B cell (primary cell): ENCODE measurements around the gene GPR37. TPM values are rescaled to one million over a fixed set of nuclear protein-coding genes. Genes with fewer than 3 reads are reported as not detected.

Source experiments
- ATAC-seq: fragments of 200-7000 bp; cut with Tn5 transposase; one replicate; pipeline ENCODE4 v1.10.0; 2021; ENCODE audit warnings: low read depth, mild to moderate bottlenecking, moderate number of reproducible peaks, moderate library complexity
- CTCF ChIA-PET: fragments of 350-600 bp; sonication (Branson Sonifier 250); formaldehyde crosslinking; loops from one replicate; lab custom pipeline; 2021; ENCODE audit warnings: antibody characterized with exemption, inconsistent platforms; lab: Charles Lee
- POLR2A ChIA-PET: fragments of 350-600 bp; sonication (Branson Sonifier 250); formaldehyde crosslinking; loops from one replicate; lab custom pipeline; 2021; ENCODE audit warnings: antibody characterized with exemption; lab: Charles Lee
- DNase-seq: peaks from one replicate; pipeline ENCODE4 v3.0.0; 2013
- H2AFZ ChIP-seq: 2 replicates; pipeline ENCODE4 v1.6.1; 2012; ENCODE audit warnings: mild to moderate bottlenecking, low read depth, low read length; ENCODE audit not compliant: insufficient read depth, poor library complexity, severe bottlenecking
- H3K27ac ChIP-seq, 2 donors: 1 replicate in 1 of 2; 2 replicates in 1 of 2; pipeline ENCODE4 v1.5.1; 2012 to 2013; ENCODE audit warnings: low read length in 2 of 2, mild to moderate bottlenecking in 2 of 2, moderate library complexity in 1 of 2
- H3K27me3 ChIP-seq, 4 experiments: fragments of 200-600 bp in 1 of 4; sonication (generic) in 1 of 4; replicated peaks in 1 of 4; 1 replicate in 2 of 4; 2 replicates in 2 of 4; pipeline versions ENCODE4 v1.6.1 to v1.7.0; 2013 to 2016; ENCODE audit warnings: low read length in 3 of 4, mild to moderate bottlenecking in 2 of 4, mixed read lengths in 1 of 4, moderate library complexity in 1 of 4; ENCODE audit not compliant: insufficient read depth in 4 of 4, control insufficient read depth in 3 of 4; ENCODE audit errors: control extremely low read depth in 1 of 4
- H3K36me3 ChIP-seq, 2 experiments: replicated peaks in 1 of 2; 1 replicate in 1 of 2; 2 replicates in 1 of 2; pipeline versions ENCODE4 v1.6.1 to v1.7.1; 2013; ENCODE audit warnings: low read length in 1 of 2; ENCODE audit not compliant: insufficient read depth in 2 of 2, control insufficient read depth in 1 of 2; ENCODE audit errors: control extremely low read depth in 1 of 2, extremely low read depth in 1 of 2
- H3K4me1 ChIP-seq, 2 donors: fragments of 200-600 bp in 1 of 2; sonication (generic) in 1 of 2; 1 replicate in 1 of 2; 2 replicates in 1 of 2; pipeline versions ENCODE4 v1.5.1 to v1.6.1; 2013 to 2017; ENCODE audit warnings: low read length in 2 of 2; ENCODE audit not compliant: control insufficient read depth in 2 of 2, insufficient read depth in 2 of 2
- H3K4me2 ChIP-seq: replicated peaks from 2 replicates; pipeline ENCODE3; 2012; ENCODE audit warnings: mild to moderate bottlenecking, low read depth, low read length; ENCODE audit not compliant: poor library complexity, severe bottlenecking
- H3K4me3 ChIP-seq, 5 experiments: fragments of 200-600 bp in 1 of 5; sonication (generic) in 1 of 5; 1 replicate in 3 of 5; 2 replicates in 2 of 5; pipeline versions ENCODE4 v1.5.1 to v1.7.0; 2011 to 2016; ENCODE audit warnings: low read length in 4 of 5, mild to moderate bottlenecking in 4 of 5, low read depth in 2 of 5, control low read depth in 1 of 5, moderate library complexity in 1 of 5; ENCODE audit not compliant: insufficient read depth in 1 of 5; ENCODE audit errors: control extremely low read depth in 1 of 5, extremely low read depth in 1 of 5
- H3K79me2 ChIP-seq: fragments of 200-600 bp; sonication (generic); one replicate; pipeline ENCODE4 v1.6.0; 2016; ENCODE audit warnings: low read length; ENCODE audit not compliant: control insufficient read depth, insufficient read depth
- H3K9ac ChIP-seq: fragments of 200-600 bp; sonication (generic); 2 replicates; pipeline ENCODE4 v1.6.1; 2017; ENCODE audit warnings: mild to moderate bottlenecking, low read length, moderate library complexity
- H3K9me3 ChIP-seq, 3 donors: one replicate each; pipeline versions ENCODE4 v1.6.1 to v1.7.1; 2013; ENCODE audit warnings: low read length in 2 of 3; ENCODE audit not compliant: control insufficient read depth in 2 of 3, insufficient read depth in 1 of 3; ENCODE audit errors: control extremely low read depth in 1 of 3
- H4K20me1 ChIP-seq: 2 replicates; pipeline ENCODE4 v1.6.0; 2012; ENCODE audit warnings: mild to moderate bottlenecking, low read length; ENCODE audit not compliant: insufficient read depth, control insufficient read depth, poor library complexity, severe bottlenecking
- H3K27ac Mint-ChIP-seq: one replicate; pipeline ENCODE4 v1.8.0; 2021; ENCODE audit warnings: mixed read lengths
- H3K27me3 Mint-ChIP-seq: one replicate; pipeline ENCODE4 v1.8.0; 2021; ENCODE audit warnings: mixed read lengths
- H3K4me1 Mint-ChIP-seq: one replicate; pipeline ENCODE4 v1.8.0; 2021; ENCODE audit warnings: mixed read lengths
- H3K4me3 Mint-ChIP-seq: one replicate; pipeline ENCODE4 v1.8.0; 2021; ENCODE audit warnings: mixed read lengths
- H3K9me3 Mint-ChIP-seq: one replicate; pipeline ENCODE4 v1.8.0; 2022; ENCODE audit warnings: mixed read lengths; ENCODE audit not compliant: insufficient read depth
- CTCF ChIP-seq: fragments of 200-600 bp; IDR thresholded peaks from one replicate; pipeline ENCODE4 v1.8.0; 2022; ENCODE audit warnings: antibody characterized with exemption, mild to moderate bottlenecking
- EZH2 ChIP-seq: IDR thresholded peaks from 2 replicates; pipeline ENCODE4 v1.6.1; 2012; ENCODE audit warnings: borderline replicate concordance, low read depth, mild to moderate bottlenecking, moderate library complexity, low read length; ENCODE audit not compliant: insufficient read depth, poor library complexity, severe bottlenecking
- WGBS: methylation state at CpG from one replicate; pipeline ENCODE4 v1.1.5; 2013; ENCODE audit warnings: missing lambda C conversion rate; ENCODE audit not compliant: insufficient coverage; 5-methylcytosine and 5-hydroxymethylcytosine counted together
- intact Hi-C: fragments of 100-400 bp; cut with micrococcal nuclease; formaldehyde crosslinking; loops from one replicate; pipeline ENCODE4 v1.10.0; 2022
- polyA plus RNA-seq: library from polyadenylated mRNA; depleted of rRNA; stranded (reverse); fragments of >200 nt; gene quantifications from 2 replicates; pipeline ENCODE4 v1.2.3, GENCODE V29; 2012
- total RNA-seq, 2 donors: library from RNA; stranded (reverse); fragments of 120-200 nt in 1 of 2; gene quantifications; 1 replicate in 1 of 2; 2 replicates in 1 of 2; pipeline versions ENCODE4 v1.2.3 to v1.2.4, GENCODE V29; 2013 to 2022

The GPR37 gene
- total and polyA plus RNA-seq, 2 donors (not counting 1 experiment from before 2014, with no cell fraction given), result not detected

GRCh38 chr7:124718032-124718766, 47.4 kb downstream of the GPR37 start:
- Histone ChIP-seq H3K27ac (no peak overlapping the region), H3K4me1 (no peaks in the 10 kb centered on the region), H4K20me1 (no peaks in the 10 kb centered on the region), H3K4me3 (no peak overlapping the region), H3K79me2 (no peaks in the 10 kb centered on the region), H3K9me3 (no peaks in the 10 kb centered on the region), H3K27me3 (no peaks in the 10 kb centered on the region), H3K4me2 (no peak overlapping the region), H3K36me3 (no peaks in the 10 kb centered on the region), H2AFZ (no peak overlapping the region), H3K9ac (no peak overlapping the region)
- Mint-ChIP-seq H3K27me3 (no peaks in the 10 kb centered on the region), H3K9me3 (peaks cover 7% of the 10 kb centered on the region), H3K27ac (no peak overlapping the region), H3K4me1 (no peaks in the 10 kb centered on the region), H3K4me3 (no peak overlapping the region)
- TF ChIP-seq EZH2, result no peak
- no peak for TF ChIP-seq CTCF
- DNase-seq (no peak), ATAC-seq (no peak)
- CTCF ChIA-PET, result no interaction called here
- intact Hi-C loops, result no loop called here
- WGBS, result 100% methylated on average over 1 of the region's 4 CpGs
- POLR2A ChIA-PET, result no interaction called here

DNA sequence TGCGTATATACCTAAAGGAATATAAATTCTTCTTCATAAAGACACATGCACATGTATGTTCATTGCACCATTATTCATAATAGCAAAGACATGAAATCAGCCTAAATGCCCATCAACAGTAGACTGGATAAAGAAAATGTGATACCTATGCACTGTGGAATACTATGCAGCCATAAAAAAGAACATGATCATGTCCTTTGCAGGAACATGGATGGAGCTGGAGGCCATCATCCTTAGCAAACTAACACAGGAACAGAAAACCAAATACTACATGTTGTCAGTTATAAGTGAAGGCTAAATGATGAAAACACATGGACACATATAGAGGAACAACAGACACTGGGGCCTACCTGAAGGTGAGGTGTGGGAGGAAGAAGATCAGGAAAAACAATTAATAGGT, 48.7 kb downstream of the GPR37 start:
- no peak overlapping the region for H3K4me2 ChIP-seq
- WGBS, result 100% methylated on average over 1 of the region's 1 CpG
- H2AFZ ChIP-seq, result no peak overlapping the region
- intact Hi-C loops, result no loop called here
- Mint-ChIP-seq H3K27me3 (no peaks in the 10 kb centered on the region), H3K9me3 (peaks cover 7% of the 10 kb centered on the region), H3K4me3 (no peak overlapping the region), H3K4me1 (no peaks in the 10 kb centered on the region), H3K27ac (no peak overlapping the region)
- no peaks in the 10 kb centered on the region for H4K20me1 ChIP-seq
- no peak overlapping the region for H3K9ac ChIP-seq
- H3K79me2 ChIP-seq, result no peaks in the 10 kb centered on the region
- TF ChIP-seq EZH2, result no peak
- TF ChIP-seq CTCF, result no peak
- no peaks in the 10 kb centered on the region for H3K36me3 ChIP-seq
- DNase-seq, result no peak
- H3K27ac ChIP-seq, result no peak overlapping the region
- ChIA-PET CTCF (no interaction called here), POLR2A (no interaction called here)
- no peaks in the 10 kb centered on the region for H3K4me1 ChIP-seq
- H3K27me3 ChIP-seq, result no peaks in the 10 kb centered on the region
- no peak for ATAC-seq
- H3K4me3 ChIP-seq, result no peak overlapping the region
- no peaks in the 10 kb centered on the region for H3K9me3 ChIP-seq
